LHCN-M2 (cell line): Measurements from ENCODE around the gene AP5B1. TPM values are rescaled to one million over a fixed set of nuclear protein-coding genes. Genes with fewer than 3 reads are reported as not detected.

Source experiments
- DNase-seq: peaks from one replicate; pipeline ENCODE4 v3.0.0-alpha.2; 2012; ENCODE audit warnings: low read depth
- total RNA-seq: library from RNA; depleted of rRNA; stranded (reverse); fragments of >200 nt; gene quantifications from 2 replicates; pipeline ENCODE4 v1.2.3, GENCODE V29; 2014

Gene AP5B1
- total RNA-seq, 1 experiment from 2014 or later = 14.1 TPM

DNA sequence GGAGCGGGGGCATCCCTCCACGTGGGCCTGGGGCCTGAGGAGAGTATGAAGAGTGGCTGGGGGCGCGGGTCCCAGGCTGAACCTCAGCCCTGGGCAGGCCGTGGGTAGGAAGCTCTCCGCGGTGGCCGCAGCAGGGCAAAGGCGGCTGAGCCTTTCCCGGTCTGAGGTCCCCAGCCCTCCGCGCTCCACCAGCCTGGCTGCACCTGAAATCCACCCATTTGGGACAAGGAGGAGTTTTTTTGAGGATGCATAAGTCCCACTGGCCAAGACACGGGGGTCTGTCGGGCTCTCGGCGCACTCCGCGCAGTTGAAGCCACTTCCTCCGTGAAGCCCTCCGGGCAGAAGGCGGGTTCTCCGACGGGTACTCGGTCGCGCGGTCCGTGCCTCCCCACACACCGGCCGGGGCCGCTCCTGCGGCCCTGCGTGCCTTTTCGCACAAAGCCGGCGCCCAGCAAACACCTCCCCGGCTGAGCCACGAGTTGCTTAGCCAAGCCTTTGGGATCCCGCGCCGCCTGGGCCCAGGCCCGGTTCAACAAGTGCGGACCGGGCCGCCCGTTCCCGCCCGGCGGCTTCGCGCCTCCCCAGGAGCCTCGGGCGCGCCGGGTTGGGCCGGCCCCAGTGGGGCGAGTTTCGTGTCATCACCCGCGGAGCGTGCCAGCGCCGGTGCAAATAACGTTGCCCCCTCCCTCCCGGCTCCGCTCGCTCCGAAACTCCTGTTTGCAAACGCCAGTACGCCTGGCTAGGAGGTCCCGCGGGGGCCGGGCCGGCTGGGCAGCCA is 5.4 kb upstream of the AP5B1 start:
- DNase-seq = no peak

DNA sequence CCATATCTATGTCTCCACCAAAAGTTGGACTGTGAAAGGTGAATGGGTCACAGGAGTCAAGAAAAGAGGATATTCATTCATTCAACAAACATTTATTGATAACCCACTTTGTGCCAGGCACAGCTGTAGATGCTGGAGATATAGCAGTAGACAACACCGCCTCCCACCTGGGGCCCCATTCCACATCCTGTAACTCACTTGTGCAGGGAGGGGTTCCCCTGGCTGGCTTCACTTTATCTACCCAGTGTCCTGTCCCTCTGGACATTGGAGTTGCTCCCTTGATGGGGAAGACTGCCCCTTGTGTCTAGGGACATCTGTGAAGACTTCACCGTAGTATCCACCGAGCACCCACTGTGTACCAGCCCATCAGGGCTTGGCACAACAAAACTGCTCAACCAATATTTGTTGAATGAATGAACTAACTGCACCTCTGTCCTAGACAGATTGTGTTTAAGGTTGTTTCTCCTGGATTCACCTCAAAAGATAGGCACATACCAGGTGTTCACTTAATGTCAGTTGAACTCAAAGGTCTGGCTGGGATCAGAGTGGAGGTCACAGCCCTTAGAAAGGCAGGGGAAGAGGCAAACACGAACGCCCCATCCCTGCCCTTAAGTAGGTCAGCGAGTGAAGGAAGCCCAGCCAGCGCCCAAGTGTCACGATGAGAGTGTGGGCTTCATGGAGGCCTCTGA is 4.7 kb upstream of the AP5B1 start:
- DNase-seq = no peak

DNA sequence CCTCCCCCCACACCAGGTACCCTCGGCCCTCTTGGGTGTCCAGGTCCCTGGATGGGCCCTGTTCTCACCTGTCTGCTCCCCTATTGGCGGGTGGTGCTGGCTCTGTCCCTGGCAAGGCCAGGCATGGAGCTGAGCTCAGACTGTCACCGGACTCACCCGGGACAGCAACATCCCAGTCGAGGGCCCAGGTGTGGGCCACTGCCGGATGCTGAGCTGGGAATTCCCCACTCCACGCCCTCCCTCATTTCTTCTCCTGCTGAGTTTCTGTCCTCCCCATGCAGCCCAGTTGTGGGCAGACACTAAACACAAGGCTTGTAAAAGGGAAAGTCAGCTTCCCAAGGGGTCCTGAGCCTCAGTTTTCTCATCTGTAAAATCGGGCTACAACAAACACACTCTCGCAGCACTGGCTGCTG is 2.0 kb upstream of the AP5B1 start:
- no peak for DNase-seq

DNA sequence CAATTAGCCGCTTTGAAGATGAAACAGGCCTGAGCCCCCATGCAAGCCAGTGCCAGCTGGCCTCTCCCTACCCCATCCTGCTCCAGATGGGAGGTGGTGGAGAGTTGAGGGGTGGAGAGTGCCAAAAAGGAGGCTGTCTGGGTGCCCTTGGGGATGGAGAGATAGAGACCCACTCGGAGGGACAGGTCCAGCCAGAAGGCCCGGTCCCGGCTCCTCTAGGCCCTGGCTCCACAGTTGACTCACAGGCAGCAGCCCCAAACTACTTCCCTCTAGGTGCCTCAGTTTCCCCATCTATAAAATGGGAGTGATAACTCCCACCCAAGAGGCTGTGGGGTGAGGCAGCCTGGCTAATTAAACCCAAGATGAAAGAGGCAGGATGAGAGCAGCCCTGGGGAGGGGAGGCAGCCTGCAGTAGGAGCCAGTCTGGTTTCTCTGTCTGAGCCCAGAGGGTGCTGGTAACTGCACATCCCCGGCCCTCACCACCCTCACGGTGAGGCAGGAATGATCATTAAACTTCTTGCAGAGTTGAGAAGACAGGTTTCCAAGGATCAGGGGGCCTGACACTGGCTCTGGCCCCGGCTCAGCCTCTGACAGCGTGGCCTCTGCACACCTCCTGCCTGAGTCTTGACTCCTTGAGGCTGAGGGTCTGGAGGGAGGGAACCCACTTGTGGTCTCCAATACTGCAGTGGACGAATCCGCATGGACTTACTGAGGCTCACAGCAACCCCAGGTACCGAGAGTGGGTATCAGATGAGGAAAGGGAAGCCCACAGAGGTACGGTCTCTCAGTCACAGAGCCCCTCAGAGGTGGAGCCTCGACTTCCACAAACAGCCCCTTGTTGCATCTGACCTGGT is 1.4 kb upstream of the AP5B1 start:
- no peak for DNase-seq

DNA sequence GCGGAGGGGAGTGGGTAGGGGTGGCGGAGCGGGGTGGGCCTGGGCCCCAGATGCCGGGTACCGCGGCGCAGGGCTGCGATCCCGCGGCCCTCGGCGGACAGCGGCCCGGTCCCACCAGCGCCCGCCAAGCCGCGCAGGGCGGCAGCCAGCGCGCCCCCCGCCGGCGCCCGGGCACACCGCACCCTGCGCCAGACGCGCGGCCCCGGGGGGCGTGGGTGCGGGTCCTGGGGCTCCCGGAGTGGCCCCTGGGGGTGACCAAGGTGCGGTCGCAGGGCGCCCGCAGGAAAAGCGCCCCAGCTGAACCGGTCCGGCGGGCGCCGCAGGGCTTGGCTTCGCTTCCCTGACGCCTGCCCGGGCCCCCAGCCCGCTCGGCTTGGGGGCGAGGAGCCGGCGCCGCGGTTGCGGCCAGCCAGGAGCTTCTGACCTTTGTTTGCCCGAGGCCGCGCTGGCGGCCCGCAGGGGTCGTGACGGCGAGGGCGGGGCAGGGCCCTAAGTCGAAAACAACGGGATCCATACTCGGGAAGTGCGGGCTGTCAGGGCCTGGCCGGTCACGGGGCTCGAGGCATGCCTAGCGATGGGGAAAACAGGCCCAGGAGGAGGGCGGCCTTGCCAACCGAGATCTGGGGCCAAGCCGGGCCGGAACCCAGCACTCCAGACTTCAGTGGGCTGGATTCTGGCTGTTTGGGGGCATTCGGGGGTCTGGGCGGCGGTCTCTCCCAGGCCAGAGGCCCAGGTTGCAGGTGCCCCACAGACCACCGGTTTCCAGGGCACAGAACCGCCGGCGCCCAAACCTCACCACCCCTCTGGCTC is 581 bp upstream of the AP5B1 start:
- no peak for DNase-seq

DNA sequence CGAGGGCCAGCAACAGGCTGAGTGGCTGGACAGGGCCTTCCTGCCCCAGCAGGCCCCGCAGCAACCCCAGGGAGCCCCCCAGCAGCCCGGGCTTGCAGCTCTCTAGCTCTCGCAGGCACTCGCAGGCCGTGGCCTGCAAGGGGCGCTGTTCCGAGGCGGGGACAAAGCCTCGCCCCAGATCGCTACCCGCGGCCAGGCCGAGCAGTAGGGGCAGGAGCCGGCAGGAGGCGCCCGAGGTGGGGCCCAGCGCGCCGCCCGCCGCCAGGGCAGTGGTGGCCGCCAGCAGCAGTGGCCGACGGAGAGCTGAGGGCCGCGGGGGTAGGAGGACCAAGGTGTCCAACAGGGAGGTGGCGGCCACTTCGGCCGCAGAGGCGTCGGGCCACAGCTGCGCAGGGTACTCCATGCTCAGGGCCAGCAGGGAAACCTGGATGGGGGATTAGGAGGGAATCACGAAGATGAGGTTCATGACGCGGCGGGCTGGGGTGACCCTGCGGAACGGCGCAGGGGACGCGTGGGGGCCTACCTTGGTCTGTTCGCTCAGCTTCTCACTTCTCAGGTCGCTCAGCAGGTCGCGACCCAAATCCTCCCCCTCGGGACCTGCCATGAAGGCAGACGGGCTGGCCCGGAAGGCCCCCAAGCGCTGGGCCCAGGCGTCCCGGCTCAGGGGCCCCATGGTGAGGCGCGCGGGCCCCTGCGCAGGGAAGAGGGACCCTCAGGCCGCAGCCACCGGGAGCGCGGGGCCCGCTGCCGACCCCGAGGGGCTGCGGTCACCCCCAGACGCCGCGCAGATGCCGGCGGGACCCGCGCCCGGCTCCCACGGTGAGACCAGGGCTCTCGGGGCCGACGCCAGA is 632 bp downstream of the AP5B1 start:
- peak; percentile 76 for DNase-seq

DNA sequence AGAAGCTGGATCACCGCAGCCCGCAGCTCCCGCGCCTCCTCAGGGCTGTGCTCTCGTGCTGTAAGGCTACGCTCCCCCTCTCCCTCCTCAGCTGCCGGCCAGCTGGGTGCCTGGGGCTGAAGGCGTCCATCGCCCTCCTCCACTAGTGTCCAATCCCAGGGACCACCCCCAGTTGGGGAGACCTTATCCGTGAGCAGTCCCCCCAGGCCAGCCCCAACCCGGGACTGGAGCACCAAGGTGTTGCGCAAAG is 1.2 kb downstream of the AP5B1 start:
- no peak for DNase-seq

DNA sequence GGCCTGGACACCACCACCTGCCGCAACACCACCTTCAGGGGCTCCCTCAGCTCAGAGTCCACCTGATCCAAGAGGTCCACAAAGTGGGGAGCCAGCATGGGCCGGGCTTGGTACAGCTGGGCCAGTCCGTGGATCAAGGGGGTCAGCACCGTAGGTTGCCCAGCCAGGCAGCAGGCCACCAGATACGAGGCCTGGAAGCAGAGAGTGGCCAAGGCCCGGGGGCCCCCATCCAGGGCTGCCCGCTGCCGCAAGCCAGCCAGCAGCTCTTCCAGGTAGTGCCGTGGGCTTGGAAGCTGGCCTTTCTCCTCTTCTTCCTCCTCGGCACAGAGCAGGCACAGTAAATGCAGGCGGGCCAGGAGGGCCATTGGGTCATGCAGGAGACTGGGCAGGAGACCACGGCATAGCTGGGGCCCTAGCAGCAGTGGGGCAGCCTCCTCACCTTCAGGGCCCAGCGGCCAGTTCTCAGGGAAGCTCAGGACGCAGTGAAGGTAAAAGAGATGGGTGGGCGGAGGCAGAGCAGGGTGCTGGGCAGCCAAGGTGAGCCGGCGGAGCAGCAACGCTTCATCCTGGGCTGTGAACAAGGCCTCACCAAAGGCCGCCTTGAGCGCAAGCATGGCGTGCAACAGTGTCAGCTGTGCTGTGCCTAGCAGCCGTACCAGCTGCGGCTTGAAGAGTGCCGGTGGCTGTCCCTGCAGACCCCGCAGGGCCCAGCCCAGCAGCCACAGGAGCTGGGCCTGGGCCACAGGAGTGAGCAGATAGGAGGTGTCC is 1.7 kb downstream of the AP5B1 start:
- DNase-seq = no peak

DNA sequence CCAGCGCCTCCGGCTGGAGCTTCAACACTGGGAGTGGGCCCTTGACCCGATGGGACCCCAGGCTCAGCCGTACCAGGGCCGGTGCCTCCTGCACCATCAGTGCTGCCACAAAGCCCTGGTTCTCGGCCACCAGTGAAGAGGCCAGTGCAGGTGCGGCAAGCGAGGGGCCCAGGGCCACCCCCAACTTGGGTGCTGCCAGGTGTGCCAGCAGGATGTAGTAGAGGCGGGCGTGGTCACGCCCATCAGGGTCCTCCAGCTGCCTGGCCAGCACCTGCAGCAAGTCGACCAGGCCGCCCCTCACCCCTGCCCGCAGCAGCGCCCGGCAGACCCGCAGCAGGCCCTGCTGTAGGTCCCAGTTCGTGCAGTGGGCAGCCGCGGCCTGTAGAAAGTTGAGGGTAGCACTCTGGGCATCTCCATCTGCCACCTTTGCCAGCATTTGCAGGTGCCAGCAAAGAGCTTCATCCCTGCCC is 2.3 kb downstream of the AP5B1 start:
- no peak for DNase-seq

DNA sequence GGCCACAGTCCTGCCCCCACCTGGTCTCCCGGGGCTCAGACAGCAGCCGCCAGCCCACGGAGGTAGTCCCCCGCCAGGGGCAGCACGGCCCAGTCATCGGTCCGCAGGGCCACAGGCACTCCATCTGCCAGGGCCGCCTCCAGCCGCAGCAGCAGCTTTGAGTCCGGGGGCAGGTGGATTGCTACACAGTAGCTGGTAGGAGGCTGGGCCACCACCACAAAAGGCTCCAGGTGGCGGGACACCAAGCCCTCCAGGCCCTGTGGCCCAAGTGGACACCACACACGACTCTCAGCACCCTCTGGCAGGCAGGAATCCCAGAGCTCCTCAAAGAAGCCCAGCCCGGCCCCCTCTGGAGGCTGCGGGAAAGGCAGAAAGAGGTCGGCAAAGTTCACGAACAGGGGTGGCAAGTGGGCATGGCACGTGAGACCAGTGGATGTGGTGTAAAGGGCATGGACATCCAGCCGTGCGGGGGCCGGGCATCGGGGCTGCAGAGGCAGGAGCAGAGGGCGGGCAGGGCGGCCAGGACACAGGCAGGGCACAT is 2.9 kb downstream of the AP5B1 start:
- no peak for DNase-seq

DNA sequence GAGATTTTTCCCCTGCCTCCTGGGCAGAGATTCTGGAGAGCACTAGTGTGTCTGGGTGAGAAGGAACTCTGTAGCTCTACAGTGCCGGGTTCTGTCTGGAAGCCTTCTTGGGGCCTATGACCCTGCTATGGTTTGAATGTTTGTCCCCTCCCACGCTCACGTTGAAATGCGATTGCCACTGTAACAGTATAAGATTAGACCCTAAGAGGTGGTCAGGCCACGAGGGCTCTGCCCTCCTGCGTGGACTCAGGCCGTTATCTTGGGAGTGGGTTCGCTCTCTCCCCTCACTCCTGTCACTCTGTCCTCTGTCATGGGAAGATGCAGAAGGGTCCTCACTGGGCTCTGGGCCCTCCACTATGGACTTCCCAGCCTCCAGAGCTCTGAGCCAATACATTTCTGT is 3.5 kb downstream of the AP5B1 start:
- DNase-seq = no peak

DNA sequence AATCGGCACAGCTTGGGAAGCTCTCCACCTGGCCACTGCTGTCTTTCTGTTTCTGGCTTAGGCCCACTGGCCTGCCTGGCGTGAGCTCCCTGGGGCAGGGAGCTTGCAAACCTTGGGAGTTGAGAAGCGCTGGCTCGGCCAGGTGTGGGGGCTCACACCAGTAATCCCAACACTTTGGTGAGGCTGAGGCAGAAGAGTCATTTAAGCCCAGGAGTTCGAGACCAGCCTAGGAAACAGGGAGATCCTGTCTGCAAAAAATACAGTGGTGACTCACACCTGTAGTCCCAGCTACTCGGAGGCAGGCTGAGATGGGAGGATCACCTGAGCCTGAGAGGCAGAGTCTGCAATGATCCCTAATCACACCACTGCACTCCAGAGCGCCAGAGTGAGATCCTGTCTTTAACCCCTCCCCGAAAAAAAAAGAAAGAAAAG is 4.0 kb downstream of the AP5B1 start:
- DNase-seq = no peak

DNA sequence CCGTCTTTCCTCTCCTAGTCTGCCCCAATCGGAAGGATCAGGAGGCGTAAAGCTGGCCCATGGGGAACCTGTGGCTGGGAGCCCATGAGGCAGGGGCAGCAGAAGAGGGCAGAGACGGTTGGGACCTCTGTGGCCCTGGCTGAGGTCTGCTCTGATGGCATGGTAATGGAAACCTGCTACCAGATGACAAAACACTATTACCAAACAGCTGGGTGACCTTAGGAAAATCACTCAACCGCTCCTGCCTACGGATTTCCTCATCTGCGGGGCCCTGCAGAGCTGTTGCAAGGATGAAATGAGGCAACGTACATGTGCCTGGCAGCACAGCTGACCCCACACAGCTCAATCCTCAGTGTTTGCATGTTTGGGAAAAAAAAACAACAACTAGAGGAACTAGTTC is 4.6 kb downstream of the AP5B1 start:
- no peak for DNase-seq

DNA sequence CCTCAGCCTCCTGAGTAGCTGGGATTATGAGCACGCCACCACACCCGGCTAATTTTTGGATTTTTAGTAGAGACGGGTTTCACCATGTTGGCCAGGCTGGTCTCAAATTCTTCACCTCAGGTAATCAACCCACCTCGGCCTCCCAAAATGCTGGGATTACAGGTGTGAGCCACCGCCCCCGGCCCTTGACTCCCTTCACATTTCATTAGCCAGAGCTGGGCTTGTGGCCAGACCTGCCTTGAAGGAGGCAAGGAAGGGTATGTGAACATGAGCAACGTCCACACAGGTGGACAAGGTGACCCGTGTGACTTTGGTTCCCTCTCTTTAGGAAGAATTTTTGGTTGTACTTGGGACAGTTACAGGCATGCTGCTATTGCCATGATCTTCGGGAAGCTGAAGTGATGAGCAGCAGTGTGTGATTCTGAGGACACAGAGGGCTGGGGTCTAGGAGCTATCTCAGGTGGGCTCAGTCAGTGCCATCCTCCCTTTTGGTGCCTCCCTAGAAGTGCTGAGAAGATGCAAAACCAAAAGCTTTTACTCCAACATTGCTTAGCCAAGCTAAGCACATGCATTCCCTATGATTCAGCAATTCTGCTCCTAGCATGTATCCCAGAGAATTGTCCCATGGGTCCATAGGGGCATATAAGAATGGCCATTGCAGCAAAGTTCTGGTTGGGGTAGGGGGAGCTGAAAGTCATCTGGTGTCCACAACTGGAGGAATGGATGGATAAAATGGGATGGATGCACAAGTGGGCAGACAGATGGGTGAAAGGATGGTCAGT is 6.1 kb downstream of the AP5B1 start:
- no peak for DNase-seq

DNA sequence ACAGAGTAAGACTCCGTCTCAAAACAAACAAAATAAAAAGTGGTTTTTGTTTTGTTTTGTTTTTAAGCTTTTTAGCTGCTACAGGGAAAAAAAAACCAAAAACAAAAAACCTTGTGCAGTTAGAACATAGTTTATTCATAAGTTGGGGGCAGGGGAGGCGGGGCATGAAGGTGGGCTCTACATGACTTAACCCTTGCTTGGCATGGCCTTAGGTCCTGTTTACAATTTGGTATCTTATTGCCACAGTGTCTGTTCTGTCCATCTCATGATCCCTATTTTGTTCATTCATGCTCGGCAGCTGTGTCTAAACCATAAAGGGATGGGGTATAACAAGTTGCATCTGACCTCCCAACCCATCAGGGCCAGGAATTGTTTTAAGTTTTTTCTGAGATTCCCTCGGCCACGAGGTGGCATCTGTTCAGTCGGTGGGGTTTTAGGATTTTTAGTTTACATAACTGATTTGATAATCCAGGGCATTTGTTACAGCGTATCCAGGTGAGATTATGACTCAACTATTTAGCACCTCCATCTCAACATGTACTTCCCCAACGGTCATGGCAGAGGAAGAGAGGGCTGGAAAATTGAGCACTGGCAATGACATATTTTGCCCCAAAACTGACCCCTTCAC is 6.9 kb downstream of the AP5B1 start:
- no peak for DNase-seq

DNA sequence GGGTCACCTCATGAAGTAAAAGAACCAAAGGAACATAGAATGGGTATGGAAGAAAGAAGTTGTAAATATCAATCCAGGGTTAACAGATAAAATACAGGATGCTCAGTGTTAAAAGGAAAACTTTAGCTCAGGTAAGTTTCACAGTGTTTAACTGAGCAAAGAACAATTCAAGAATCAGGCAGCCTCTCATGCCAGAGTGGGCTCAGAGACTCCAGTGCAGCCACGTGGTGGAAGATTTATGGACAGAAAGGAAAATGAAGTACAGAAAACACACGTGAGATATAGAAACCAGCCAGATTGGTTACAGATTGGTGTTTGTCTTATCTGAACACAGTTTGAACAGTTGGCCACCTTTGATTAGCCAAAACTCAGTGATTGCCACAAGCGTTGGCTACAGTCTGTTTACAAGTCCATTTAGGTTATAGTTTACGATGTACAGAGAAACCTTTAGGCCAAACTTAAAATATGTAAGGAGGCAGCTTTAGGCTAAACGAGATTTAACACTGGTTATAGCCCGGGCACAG is 9.1 kb downstream of the AP5B1 start:
- no peak for DNase-seq

DNA sequence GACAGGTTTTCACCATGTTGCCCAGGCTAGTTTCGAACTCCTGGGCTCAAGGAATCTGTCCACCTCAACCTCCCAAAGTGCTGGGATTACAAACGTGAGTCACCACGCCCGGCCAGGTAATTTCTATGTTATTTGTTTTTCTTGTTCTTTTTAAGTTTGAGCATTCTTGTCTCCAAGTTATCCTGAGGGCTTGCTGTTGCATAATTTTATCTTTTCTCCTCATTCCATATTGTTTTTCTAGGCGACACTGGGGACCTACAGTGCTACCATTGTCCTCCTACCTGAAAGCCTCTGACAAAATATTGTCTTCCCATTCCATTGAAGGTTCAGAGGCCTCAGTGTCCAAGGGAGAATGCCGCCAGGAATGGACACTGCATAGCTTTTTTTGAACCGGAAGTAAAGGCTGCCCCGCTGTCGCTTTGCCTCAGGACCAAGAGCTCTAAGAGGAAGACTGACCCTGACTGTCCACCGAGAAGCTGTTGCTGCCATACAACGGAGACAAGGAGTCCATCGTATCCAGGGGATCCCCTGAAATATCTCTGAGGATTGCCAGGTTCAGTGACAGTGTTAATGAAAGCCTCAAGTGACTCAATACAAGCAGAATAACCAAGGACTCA is 9.7 kb downstream of the AP5B1 start:
- no peak for DNase-seq

DNA sequence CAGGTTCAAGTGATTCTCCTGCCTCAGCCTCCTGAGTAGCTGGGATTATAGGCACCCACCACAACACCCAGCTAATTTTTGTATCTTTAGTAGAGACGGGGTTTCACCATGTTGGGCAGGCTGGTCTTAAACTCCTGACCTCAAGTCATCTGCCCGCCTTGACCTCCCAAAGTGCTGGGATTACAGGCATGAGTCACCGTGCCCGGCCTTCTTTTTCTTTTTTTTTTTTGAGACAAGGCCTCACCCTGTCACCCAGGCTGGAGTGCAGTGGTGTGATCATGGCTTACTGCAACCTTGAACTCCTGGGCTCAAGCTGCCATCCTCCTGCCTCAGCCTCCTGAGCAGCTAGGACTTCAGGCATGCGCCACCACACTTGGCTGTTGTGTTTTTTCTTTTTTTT is 13.0 kb downstream of the AP5B1 start:
- DNase-seq = peak; percentile 23
